AG10803 (cell line): ENCODE data around the gene GRIN2A.

ENCODE experiments used
- DNase-seq: peaks from one replicate; pipeline ENCODE4 v3.0.0; 2010; ENCODE audit warnings: low read depth
- H3K4me3 ChIP-seq: 2 replicates; pipeline ENCODE4 v1.5.1; 2011; ENCODE audit warnings: mild to moderate bottlenecking, low read length, control low read depth
- CTCF ChIP-seq: conservative IDR thresholded peaks from 2 replicates; pipeline ENCODE4 v1.5.1; 2011; ENCODE audit warnings: mild to moderate bottlenecking, low read length, control low read depth, inconsistent platforms

The GRIN2A gene

DNA sequence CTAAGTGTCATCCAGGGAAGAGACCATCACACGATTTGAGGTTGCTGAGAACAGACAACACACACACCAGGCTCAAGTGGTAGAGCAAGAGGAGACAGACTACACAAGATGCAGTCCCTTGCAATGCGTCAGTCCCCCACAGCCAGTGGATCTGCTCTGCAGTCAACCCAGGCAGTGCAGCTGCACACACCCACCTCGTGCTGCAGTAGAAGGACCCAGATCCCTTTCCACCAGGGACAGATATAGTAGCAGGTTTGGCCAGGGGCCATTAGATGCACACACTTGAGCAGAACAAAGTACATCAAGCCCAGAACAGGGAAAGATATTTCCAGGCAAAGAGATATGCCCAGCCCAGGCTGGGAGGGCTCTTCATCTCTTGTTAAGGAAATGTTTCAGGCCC is 112.9 kb downstream of the GRIN2A start:
- TF ChIP-seq CTCF = no peak
- DNase-seq = no peak
- no peak overlapping the region for H3K4me3 ChIP-seq

- no peak overlapping the region for H3K4me3 ChIP-seq
- no peak for DNase-seq
- no peak for TF ChIP-seq CTCF
Measured at GRCh38 chr16:10067835-10068234, 114.4 kb downstream of the GRIN2A start.

DNA sequence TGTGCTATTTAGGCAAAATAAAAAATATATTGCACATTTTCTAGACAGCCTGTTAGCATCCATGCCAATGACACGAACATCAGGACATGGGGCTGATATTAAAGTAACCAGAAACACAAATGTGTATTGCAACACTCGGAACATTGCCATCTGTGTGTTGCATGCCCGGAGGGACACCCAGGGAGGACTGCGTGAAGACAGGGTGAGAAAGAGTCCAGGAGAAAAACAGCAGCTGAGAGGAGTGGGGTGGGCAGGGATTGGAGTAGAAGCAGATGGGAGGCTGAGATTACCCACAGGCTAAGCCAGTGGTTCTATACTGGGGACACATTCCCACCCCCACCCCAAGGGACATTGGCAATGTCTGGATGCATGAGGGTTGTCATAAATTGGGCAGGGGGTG is 114.8 kb downstream of the GRIN2A start:
- peak; percentile 51 for DNase-seq
- no peak for TF ChIP-seq CTCF
- no peak overlapping the region for H3K4me3 ChIP-seq

GRCh38 chr16:10065019-10065418 is 117.2 kb downstream of the GRIN2A start:
- no peak for DNase-seq
- no peak for TF ChIP-seq CTCF
- H3K4me3 ChIP-seq = no peak overlapping the region

DNA sequence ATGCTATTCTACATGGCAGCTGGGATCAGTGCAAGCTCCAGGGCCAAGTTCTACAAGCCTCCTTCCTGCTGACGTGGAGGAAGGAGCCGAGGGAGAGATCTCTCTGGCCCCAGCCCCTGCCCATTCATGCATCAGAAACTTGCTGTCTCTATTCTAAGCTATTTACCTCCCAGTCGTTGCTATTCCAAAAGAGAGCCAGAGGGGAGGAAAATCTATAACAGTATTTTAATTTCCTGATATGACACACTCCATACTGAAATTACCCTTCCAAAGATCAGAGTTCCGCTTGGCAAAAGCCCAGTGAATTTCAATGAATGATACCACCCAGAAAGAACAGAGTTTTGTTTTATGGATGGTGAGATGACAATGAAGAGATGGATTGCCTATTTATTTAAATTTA is 133.4 kb downstream of the GRIN2A start:
- no peak for TF ChIP-seq CTCF
- H3K4me3 ChIP-seq = no peak overlapping the region
- no peak for DNase-seq

GRCh38 chr16:10045947-10046346 is 136.3 kb downstream of the GRIN2A start:
- no peak for DNase-seq
- TF ChIP-seq CTCF = no peak
- no peak overlapping the region for H3K4me3 ChIP-seq

DNA sequence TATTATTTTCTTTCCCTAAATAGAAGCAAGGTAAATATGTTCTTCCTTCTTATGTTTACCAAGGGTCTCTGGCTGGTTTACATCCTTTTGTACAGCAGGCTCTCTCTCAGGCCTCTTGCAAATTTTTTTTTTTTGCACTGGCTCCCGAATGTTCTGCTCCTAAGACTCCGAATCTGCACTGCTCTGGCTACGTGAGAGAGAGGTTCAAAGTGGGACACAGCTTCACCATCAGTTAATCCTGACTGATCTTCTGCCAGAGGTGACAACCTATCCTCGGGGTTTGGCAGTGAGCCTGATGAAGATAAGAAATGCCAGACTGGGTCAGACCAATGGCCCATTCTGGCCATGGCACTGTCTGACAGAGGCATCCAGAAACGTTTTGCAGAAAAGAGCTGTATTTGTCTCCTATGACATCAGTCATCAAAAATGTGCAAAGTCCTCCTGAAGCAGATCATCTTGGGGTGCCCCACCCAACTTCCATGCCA is 136.9 kb downstream of the GRIN2A start:
- DNase-seq = no peak
- no peak for TF ChIP-seq CTCF
- no peak overlapping the region for H3K4me3 ChIP-seq
